Activated CD8-positive, alpha-beta memory T cell treated with anti-CD3 and anti-CD28 coated beads, Interleukin-2, amount 10 ng/mL, durations not matched to agents 7 days and 5 days (primary cell): ENCODE results near the gene CUTA. TPM values are rescaled to one million over a fixed set of nuclear protein-coding genes. Genes with fewer than 3 reads are reported as not detected.
"Not testable (repeated sequence)": the region's sequence is repeated elsewhere in the genome, so short reads cannot be mapped to it uniquely, and the experiment has no call there.

Experiments used
- ATAC-seq: fragments of 150-1000 bp; cut with Tn5 transposase; one replicate; pipeline ENCODE4 v1.10.0; 2021; ENCODE audit warnings: moderate library complexity
- CTCF ChIA-PET: fragments of 350-600 bp; sonication (Branson Sonifier 250); formaldehyde crosslinking; loops from one replicate; lab custom pipeline; 2021; ENCODE audit warnings: antibody characterized with exemption; lab: Charles Lee
- DNase-seq: peaks from one replicate; pipeline ENCODE4 v3.0.0-alpha.2; 2020
- H3K27ac Mint-ChIP-seq: one replicate; pipeline ENCODE4 v1.8.0; 2021; ENCODE audit warnings: mild to moderate bottlenecking, mixed read lengths
- H3K27me3 Mint-ChIP-seq: one replicate; pipeline ENCODE4 v1.8.0; 2021; ENCODE audit warnings: mixed read lengths
- H3K36me3 Mint-ChIP-seq: one replicate; pipeline ENCODE4 v1.8.0; 2021; ENCODE audit warnings: mild to moderate bottlenecking, mixed read lengths
- H3K4me1 Mint-ChIP-seq: one replicate; pipeline ENCODE4 v1.8.0; 2021; ENCODE audit warnings: mixed read lengths
- H3K4me3 Mint-ChIP-seq: one replicate; pipeline ENCODE4 v1.8.0; 2021; ENCODE audit warnings: mild to moderate bottlenecking, moderate library complexity, mixed read lengths
- H3K9me3 Mint-ChIP-seq: one replicate; pipeline ENCODE4 v1.8.0; 2022; ENCODE audit warnings: low read depth, mixed read lengths
- total RNA-seq, 2 experiments: library from RNA; stranded (reverse); gene quantifications; one replicate each; pipeline ENCODE4 v1.2.3, GENCODE V29; 2021

Gene CUTA
- total RNA-seq, 2 experiments from 2014 or later = 196 to 197 TPM

GRCh38 chr6:33398601-33399000 is 19.3 kb downstream of the CUTA start:
- not testable (repeated sequence) for H3K27ac Mint-ChIP-seq, H3K4me3 Mint-ChIP-seq, ATAC-seq, H3K9me3 Mint-ChIP-seq, DNase-seq, H3K27me3 Mint-ChIP-seq
- Mint-ChIP-seq H3K4me1 (peaks cover 36% of the 10 kb centered on the region), H3K36me3 (peaks cover 60% of the 10 kb centered on the region)
- CTCF ChIA-PET = interaction anchor here (1.6 kb wide), 1 partner anchor 150 kb away, joined by 3 read pairs; no protein-coding TSS in a partner anchor

DNA sequence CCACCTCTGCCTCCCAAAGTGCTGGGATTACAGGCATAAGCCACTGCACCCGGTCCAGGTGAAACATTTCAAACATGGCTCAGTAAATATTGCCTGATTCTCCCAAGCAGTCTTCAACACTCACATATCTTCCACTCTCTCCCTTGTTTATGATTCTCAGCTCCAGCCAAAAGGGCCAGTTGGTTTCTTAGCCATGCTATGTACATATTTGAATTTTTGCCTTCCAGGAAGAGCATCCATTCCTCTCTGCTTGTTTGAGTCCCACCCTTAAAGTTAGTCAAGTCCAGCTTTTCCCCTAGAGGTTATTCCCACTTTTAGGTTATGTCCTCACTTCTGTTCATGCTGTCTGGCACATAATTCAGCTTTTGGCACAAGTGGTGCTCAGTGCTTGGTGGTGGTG is 20.4 kb downstream of the CUTA start:
- peaks cover 57% of the 10 kb centered on the region for H3K36me3 Mint-ChIP-seq
- no peak for ATAC-seq
- H3K27ac Mint-ChIP-seq = no peak overlapping the region
- no peak for DNase-seq
- H3K9me3 Mint-ChIP-seq = no peaks in the 10 kb centered on the region
- no peaks in the 10 kb centered on the region for H3K27me3 Mint-ChIP-seq
- CTCF ChIA-PET = interaction anchor here (1.6 kb wide), 1 partner anchor 149 kb away, joined by 3 read pairs; no protein-coding TSS in a partner anchor
- H3K4me1 Mint-ChIP-seq = peaks cover 41% of the 10 kb centered on the region
- H3K4me3 Mint-ChIP-seq = no peak overlapping the region

DNA sequence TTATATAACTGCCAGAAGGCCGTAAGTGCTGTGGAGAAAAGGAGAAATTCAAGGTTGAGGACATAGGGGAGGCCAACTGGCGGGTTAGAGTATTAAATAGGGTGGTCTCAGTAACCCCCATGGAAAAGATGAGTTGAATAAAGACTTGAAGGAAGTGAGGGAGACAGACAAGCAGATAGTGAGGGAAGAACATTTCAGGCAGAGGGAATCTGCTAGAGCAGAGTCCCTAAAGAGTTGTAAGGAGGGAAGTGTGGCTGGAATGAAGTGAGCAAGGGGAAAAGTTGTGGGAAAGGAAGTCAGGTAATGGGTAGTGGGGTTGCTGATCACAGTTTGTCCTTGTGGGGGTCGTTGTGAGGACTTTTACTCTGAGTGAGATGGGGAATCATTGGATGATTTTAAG is 24.9 kb downstream of the CUTA start:
- H3K4me1 Mint-ChIP-seq = peaks cover 49% of the 10 kb centered on the region
- CTCF ChIA-PET = interaction anchor here (1.0 to 1.4 kb wide), 4 partner anchors 17 to 49 kb away, joined by 3 to 4 read pairs (median 3); partner anchors contain the start of gene CUTA

GRCh38 chr6:33392595-33392948 is 25.3 kb downstream of the CUTA start:
- no peak for DNase-seq
- CTCF ChIA-PET = interaction anchor here (1.0 to 1.4 kb wide), 5 partner anchors 17 to 48 kb away, joined by 3 to 4 read pairs (median 3); partner anchors contain the start of gene CUTA
- Mint-ChIP-seq H3K9me3 (no peaks in the 10 kb centered on the region), H3K27ac (peak overlapping the region; percentile 95), H3K4me3 (peak overlapping the region; percentile 99), H3K4me1 (peaks cover 46% of the 10 kb centered on the region), H3K36me3 (peaks cover 32% of the 10 kb centered on the region), H3K27me3 (no peaks in the 10 kb centered on the region)
- no peak for ATAC-seq

More for the DNA sequence above, 24.9 kb downstream of the CUTA start:
- peak overlapping the region; percentile 99 for H3K4me3 Mint-ChIP-seq
- ATAC-seq (no peak), DNase-seq (no peak)
- peaks cover 35% of the 10 kb centered on the region for H3K36me3 Mint-ChIP-seq
- peak overlapping the region; percentile 95 for H3K27ac Mint-ChIP-seq
- H3K9me3 Mint-ChIP-seq = no peaks in the 10 kb centered on the region
- no peaks in the 10 kb centered on the region for H3K27me3 Mint-ChIP-seq

DNA sequence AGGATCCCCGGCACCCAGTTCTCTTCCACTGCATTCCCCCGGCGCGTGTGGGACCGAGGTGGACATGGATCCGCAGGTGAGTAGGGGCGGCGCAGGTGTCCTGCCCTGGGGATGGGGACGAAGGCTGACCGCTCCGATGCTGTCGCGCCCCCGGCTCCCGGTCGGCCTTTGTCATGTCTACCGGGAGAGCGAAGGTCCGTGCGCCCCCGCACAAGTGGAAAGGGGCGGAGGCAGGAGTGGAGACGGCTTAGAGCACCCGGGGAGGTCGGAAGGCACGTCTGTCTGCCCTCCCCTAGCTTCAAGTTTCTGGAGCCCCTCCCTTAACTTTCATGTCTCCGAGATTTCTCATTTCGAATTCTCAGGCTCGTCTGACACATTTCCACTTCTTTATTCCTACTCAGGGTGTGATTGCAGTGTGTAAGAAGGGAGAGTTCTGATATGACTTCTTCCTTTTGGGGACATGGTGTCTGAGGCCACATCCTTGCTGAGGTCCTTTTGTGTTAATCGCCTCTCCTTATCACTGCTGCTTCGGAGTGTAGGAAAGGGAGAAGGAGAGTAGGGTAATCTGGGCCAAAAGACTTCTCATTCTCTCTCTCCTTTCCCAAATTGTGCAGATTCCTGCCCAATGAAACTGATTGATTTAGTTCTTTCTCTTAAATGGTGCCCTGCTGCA is 25.8 kb downstream of the CUTA start:
- no peak for DNase-seq

DNA sequence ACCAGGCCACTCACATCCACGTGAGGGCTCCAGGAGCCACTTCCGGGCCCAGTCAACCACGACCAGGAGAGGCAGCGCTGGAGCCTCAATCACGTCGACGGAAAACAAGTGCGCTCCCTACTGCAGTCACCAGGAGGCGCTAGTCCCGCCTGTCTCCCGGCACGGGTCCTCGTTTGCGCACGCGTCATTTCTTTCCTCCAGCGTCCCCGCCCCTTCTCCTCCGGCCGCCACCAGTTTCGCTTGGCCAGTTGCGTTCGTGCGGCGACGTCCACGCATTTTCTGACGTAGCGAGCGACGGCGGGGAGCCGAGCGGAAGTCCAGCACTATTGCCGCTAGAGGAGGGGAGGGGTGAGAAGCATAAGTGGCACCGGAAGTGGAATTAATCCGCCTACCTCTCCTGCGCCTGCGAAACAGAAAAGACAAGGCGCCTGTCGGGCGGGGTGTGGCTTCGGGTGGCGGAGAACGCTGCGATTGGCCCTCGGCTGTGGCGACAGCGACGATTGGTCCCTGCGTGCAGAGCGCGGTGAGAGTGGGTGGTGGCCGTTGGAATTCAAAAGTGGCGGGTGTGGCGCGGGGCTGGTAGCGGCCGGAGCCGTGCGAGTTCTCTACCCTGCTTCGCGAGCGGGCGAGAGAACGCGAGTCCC is 26.5 kb downstream of the CUTA start, which contains the start of gene KIFC1:
TSS of gene KIFC1 (plus strand) at position 546 of the 644 bp plus-strand sequence. CDS start 163 bp downstream, outside the sequence.
- peak within 1 kb of the TSS; percentile 95 for H3K27ac Mint-ChIP-seq
- no peaks in the 10 kb centered on the region for H3K27me3 Mint-ChIP-seq
- CTCF ChIA-PET = interaction anchor here (0.7 to 2.0 kb wide), 24 partner anchors 11 to 306 kb away, joined by 3 to 18 read pairs (median 4); partner anchors contain the start of genes B3GALT4, BAK1, RGL2 and RPS18
- H3K9me3 Mint-ChIP-seq = no peaks in the 10 kb centered on the region
- H3K36me3 Mint-ChIP-seq = peaks cover 27% of the 10 kb centered on the region
- peak; percentile 97 for ATAC-seq
- peak within 1 kb of the TSS; percentile 99 for H3K4me3 Mint-ChIP-seq
- peaks cover 42% of the 10 kb centered on the region for H3K4me1 Mint-ChIP-seq
- DNase-seq = peak; percentile 100

More for the DNA sequence above, 25.8 kb downstream of the CUTA start:
- CTCF ChIA-PET = interaction anchor here (1.0 to 1.4 kb wide), 5 partner anchors 18 to 48 kb away, joined by 3 to 4 read pairs (median 3); partner anchors contain the start of gene CUTA
- Mint-ChIP-seq H3K36me3 (peaks cover 29% of the 10 kb centered on the region), H3K9me3 (no peaks in the 10 kb centered on the region), H3K27ac (peak overlapping the region; percentile 95), H3K4me1 (peaks cover 44% of the 10 kb centered on the region), H3K4me3 (peak overlapping the region; percentile 99), H3K27me3 (no peaks in the 10 kb centered on the region)
- ATAC-seq = peak; percentile 17

GRCh38 chr6:33390767-33391277 is 27.1 kb downstream of the CUTA start:
- peaks cover 38% of the 10 kb centered on the region for H3K4me1 Mint-ChIP-seq
- peak overlapping the region; percentile 99 for H3K4me3 Mint-ChIP-seq
- H3K27me3 Mint-ChIP-seq = no peaks in the 10 kb centered on the region
- DNase-seq (no peak), ATAC-seq (no peak)
- H3K36me3 Mint-ChIP-seq = peaks cover 27% of the 10 kb centered on the region
- H3K9me3 Mint-ChIP-seq = no peaks in the 10 kb centered on the region
- CTCF ChIA-PET = interaction anchor here (0.7 to 2.0 kb wide), 22 partner anchors 10 to 306 kb away, joined by 3 to 18 read pairs (median 4); partner anchors contain the start of genes B3GALT4, BAK1, RGL2 and RPS18
- peak overlapping the region; percentile 95 for H3K27ac Mint-ChIP-seq

GRCh38 chr6:33390173-33390572 is 27.7 kb downstream of the CUTA start:
- H3K9me3 Mint-ChIP-seq = no peaks in the 10 kb centered on the region
- H3K4me3 Mint-ChIP-seq = peak overlapping the region; percentile 99
- H3K27me3 Mint-ChIP-seq = no peaks in the 10 kb centered on the region
- ATAC-seq = no peak
- H3K4me1 Mint-ChIP-seq = peaks cover 33% of the 10 kb centered on the region
- H3K27ac Mint-ChIP-seq = peak overlapping the region; percentile 43
- H3K36me3 Mint-ChIP-seq = peaks cover 23% of the 10 kb centered on the region
- CTCF ChIA-PET = interaction anchor here (0.8 to 2.0 kb wide), 14 partner anchors 11 to 218 kb away, joined by 3 to 18 read pairs (median 5); partner anchors contain the start of genes B3GALT4, BAK1, RGL2 and RPS18
- no peak for DNase-seq

DNA sequence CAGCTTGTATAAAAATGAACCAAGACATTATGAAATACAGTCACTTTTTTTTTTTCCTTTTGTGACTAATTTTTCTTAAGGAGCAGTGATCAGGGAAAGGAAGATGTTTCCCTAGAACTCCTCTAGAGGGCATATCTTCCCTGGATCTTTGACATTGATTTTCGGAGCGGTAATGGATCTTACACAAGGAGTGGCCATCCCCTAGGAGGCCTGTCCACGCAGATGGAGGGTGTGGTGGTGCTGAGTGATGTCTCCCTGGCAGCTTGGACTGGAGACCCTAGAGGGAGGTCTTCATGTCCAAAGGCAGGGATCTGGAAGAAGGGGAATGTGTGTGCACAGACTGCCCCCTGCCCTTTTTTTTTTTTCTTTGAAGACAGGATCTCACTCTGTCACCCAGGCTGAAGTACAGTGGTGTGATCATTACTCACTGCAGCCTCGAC is 33.3 kb downstream of the CUTA start:
- DNase-seq = no peak
- H3K27ac Mint-ChIP-seq = no peak overlapping the region
- ATAC-seq = no peak
- H3K4me1 Mint-ChIP-seq = no peaks in the 10 kb centered on the region
- H3K4me3 Mint-ChIP-seq = no peak overlapping the region
- no peaks in the 10 kb centered on the region for H3K36me3 Mint-ChIP-seq
- CTCF ChIA-PET = no interaction called here
- H3K27me3 Mint-ChIP-seq = peaks cover 3% of the 10 kb centered on the region
- no peaks in the 10 kb centered on the region for H3K9me3 Mint-ChIP-seq

GRCh38 chr6:33383427-33384185 is 34.3 kb downstream of the CUTA start:
- ATAC-seq (no peak), DNase-seq (no peak)
- Mint-ChIP-seq H3K36me3 (no peaks in the 10 kb centered on the region), H3K9me3 (no peaks in the 10 kb centered on the region), H3K4me3 (no peak overlapping the region), H3K27ac (no peak overlapping the region), H3K27me3 (peaks cover 3% of the 10 kb centered on the region), H3K4me1 (no peaks in the 10 kb centered on the region)
- CTCF ChIA-PET = no interaction called here

DNA sequence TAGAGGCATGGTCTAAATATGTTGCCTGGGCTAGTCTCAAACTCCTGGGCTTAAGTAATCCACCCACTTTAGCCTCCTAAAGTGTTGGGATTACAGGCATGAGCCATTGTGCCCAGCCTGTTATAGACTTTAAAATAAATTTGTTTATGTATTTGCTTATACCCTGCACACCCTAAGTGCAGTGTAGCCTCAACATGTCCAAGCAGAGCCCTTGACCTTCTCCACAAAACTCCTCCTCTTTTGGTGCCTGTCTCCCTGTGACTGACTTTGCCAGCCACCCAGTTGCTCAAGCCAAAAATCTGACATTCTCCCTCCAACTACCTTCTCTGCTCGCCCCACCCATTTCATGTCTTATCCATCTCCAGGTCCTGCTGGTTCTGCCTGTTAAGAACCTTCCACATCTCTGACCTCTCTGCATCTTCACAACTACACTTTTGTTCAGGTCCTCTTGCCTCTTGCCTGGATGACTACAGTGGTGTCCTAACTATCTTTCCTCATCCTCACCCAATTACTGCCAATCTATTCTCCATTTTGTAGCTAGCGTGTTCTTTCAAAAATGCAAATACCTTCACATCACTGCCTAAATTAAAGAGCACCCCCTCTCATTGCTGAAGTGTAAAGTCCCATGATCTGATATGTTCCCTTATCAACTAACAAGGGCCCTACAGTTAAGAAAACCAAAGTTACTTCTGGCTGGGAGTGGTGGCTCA is 37.5 kb downstream of the CUTA start:
- Mint-ChIP-seq H3K4me1 (peaks cover 7% of the 10 kb centered on the region), H3K9me3 (no peaks in the 10 kb centered on the region), H3K4me3 (no peak overlapping the region), H3K36me3 (no peaks in the 10 kb centered on the region), H3K27me3 (peaks cover 3% of the 10 kb centered on the region), H3K27ac (no peak overlapping the region)
- no peak for ATAC-seq
- no peak for DNase-seq
- CTCF ChIA-PET = interaction anchor here (0.9 to 1.4 kb wide), 2 partner anchors 11 to 57 kb away, joined by 3 to 4 read pairs; no protein-coding TSS in a partner anchor

DNA sequence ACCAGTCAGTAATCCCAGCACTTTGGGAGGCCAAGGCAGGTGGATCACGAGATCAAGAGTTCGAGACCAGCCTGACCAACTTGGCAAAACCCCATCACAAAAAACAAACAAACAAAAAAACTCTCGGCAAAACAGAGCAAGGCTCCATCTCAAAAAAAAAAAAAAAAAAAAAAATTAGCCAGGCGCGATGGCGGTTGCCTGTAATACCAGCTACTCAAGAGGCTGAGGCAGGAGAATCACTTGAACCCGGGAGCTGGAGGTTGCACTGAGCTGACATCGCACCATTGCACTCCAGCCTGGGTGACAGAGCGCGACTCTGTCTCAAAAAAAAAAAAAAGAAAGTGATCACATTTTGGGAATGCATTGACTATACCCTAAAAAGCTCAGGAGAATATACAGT is 38.7 kb downstream of the CUTA start:
- CTCF ChIA-PET = interaction anchor here (0.9 to 1.1 kb wide), 2 partner anchors 11 to 56 kb away, joined by 3 to 4 read pairs; no protein-coding TSS in a partner anchor
- not testable (repeated sequence) for H3K27me3 Mint-ChIP-seq, ATAC-seq, H3K4me3 Mint-ChIP-seq, DNase-seq, H3K9me3 Mint-ChIP-seq, H3K36me3 Mint-ChIP-seq, H3K27ac Mint-ChIP-seq
- H3K4me1 Mint-ChIP-seq = peaks cover 16% of the 10 kb centered on the region
